Activated naive CD8-positive, alpha-beta T cell treated with anti-CD3 and anti-CD28 coated beads, Interleukin-2, amount 50 U/mL, for 24 hours (primary cell): ENCODE results near the gene CDK5.
A peak's percentile ranks its signal among the peaks of the same experiment; 100 is the strongest.

ENCODE experiments used
- ATAC-seq: fragments of 150-1000 bp; cut with Tn5 transposase; one replicate; pipeline ENCODE4 v1.10.0; 2021
- DNase-seq: peaks from one replicate; pipeline ENCODE4 v3.0.0; 2021
- H3K27ac Mint-ChIP-seq: one replicate; pipeline ENCODE4 v1.8.0; 2021; ENCODE audit warnings: mild to moderate bottlenecking, mixed read lengths
- H3K27me3 Mint-ChIP-seq: one replicate; pipeline ENCODE4 v1.8.0; 2021; ENCODE audit warnings: mixed read lengths
- H3K36me3 Mint-ChIP-seq: one replicate; pipeline ENCODE4 v1.8.0; 2021; ENCODE audit warnings: low read depth, mixed read lengths
- H3K4me1 Mint-ChIP-seq: one replicate; pipeline ENCODE4 v1.8.0; 2021; ENCODE audit warnings: mixed read lengths
- H3K4me3 Mint-ChIP-seq: one replicate; pipeline ENCODE4 v1.8.0; 2021; ENCODE audit warnings: mild to moderate bottlenecking, moderate library complexity, mixed read lengths
- H3K9me3 Mint-ChIP-seq: one replicate; pipeline ENCODE4 v1.8.0; 2021; ENCODE audit warnings: mixed read lengths

Gene CDK5

DNA sequence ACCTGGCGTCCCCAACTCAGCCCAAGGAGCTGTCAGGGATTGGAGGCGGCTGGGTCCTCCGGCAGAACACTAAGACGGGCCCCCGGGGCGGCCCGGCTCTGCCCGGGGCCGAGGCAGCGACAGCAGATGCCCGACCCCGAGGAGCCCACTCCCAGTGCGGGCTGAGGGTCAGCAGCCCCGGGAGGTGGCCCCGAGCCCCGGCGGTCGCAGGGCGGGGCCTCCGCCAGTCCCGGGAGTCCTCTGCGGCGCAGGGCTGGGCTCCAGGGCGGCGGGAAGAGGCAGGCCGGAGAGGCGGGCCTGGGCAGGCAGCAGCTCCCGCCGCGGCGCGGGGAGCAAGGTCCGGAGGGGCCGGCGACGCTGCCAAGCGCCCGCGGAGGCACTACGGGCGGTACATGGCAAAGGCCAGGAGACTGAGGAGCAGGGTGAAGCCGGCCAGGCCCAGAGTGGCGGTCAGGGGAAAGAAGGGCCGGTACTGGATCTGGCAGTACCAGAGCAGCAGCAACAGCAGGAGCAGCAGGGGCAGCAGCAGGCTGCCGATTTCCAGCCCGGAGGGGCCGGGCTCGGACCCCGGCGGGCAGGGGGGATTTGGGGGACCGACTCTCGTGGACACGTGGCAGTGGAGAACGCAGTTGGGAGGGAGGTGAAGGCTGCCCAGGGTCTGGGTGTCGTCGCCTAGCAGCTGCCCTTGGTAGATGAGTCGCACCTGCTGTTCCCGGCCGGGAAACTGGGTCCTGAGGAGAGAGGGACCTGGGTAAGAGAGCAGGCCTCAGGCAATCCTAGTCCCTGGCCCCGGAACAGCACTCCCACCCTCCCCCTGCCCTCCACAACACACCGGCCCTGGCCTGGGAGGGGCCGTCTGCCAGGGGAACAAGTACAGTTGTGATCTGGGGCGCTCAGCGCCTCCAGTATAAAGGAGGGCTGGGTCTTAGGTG, 23.7 kb upstream of the CDK5 start:
- Mint-ChIP-seq H3K27me3 (peaks cover 11% of the 10 kb centered on the region), H3K36me3 (peaks cover 5% of the 10 kb centered on the region), H3K4me3 (peak overlapping the region; percentile 96), H3K27ac (peak overlapping the region; percentile 87), H3K9me3 (no peaks in the 10 kb centered on the region), H3K4me1 (peaks cover 44% of the 10 kb centered on the region)
- ATAC-seq: no peak
- DNase-seq: no peak

DNA sequence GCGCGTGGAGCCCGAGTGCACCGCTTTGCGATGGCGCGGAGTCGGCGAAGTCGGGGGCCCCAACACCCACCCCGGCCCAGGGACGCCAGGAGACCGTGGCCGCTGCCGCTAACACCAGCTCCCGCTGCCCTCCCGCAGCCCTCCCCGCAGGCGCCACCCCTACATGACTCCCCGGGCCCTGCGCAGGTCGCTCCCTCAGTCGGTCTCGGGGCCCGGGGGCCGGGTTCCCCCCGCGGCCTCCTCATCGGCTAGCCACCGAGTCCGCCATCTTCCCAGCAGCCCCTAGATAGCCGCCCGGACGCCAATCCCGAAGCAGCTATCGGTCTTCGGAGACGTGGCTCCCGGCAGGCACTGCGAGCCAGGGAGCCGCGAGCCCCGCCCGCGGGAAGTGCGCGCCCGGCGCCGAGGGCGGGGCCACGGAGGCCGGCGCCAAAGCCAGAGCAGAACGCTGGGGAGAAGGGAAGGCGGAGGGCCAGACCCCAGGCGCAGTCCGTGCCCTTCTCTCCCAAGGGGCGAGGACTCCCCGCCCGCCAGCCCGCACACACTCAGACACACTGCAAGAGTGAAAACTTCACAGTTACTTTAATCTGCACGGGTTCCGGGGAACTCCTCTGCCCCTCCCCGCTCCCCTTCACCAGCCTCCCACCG, 22.9 kb upstream of the CDK5 start, which contains the start of gene FASTK:
Gene FASTK (minus strand): TSS at position 288 of the 648 bp plus-strand sequence. CDS start 43 bp downstream, at position 245.
- Mint-ChIP-seq H3K27me3 (peaks cover 10% of the 10 kb centered on the region), H3K27ac (peak within 1 kb of the TSS; percentile 87), H3K4me1 (peaks cover 41% of the 10 kb centered on the region), H3K9me3 (no peaks in the 10 kb centered on the region), H3K4me3 (peak within 1 kb of the TSS; percentile 96), H3K36me3 (peaks cover 6% of the 10 kb centered on the region)
- DNase-seq (peak; percentile 88), ATAC-seq (peak; percentile 81)

DNA sequence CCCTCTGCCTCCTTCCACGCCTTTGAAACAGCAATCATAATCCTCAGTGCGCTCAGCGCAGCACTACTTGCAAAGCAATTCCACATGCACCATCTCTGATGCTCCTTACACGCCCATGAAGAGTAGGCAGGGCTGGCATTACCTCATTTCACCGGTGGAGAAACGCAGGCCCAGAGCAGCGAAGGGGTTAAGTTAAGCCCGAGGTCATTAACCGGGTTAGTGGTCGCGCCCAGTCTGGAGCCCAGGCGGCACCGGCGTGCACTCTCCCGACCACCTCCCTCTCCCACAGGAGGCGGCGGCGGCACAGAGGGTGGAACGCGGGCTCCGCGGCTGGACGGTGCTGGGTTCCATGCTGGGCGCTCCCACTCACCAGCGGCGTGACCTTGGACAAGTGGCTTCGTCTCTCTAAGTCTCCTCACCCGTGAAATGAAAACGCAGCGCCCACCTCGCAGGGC, 22.4 kb upstream of the CDK5 start:
- Mint-ChIP-seq H3K27ac (peak overlapping the region; percentile 87), H3K36me3 (peaks cover 6% of the 10 kb centered on the region), H3K4me1 (peaks cover 35% of the 10 kb centered on the region), H3K9me3 (no peaks in the 10 kb centered on the region), H3K27me3 (peaks cover 5% of the 10 kb centered on the region), H3K4me3 (peak overlapping the region; percentile 96)
- DNase-seq: peak; percentile 25
- no peak for ATAC-seq

DNA sequence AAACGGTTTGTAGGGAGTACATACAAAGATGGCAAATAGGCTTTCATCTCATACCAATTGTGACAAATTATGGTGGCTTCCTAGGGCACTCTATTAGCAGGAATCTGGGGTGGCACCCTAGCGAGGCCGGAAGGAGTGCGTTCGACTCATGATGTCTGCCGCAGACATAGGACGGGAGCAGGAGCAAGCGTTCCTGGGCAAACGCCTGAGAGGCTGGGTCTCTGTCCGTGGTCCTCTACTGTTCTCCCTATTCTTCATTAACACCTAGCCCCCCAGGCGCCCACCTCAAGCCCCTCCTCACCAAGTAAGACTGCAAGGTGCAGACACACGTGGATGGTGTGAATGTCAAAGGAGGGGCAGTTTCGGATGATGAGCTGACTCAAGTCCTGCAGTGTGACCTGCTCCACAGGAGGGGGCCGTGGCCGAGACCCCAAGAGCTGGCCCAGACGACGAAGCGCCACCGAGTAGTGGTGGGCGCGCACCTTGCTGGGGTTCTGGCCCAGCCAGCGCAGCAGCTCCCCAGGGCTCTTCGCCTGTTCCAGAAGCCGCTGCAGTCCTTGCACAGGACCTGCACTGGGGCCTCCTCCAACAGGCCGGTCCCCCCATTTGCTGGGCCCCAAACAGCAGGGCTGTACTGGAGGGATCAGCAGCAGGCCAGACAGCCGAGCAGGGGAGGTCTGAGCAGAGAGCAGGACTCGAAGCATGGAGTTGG, 21.7 kb upstream of the CDK5 start:
- H3K27me3 Mint-ChIP-seq: no peaks in the 10 kb centered on the region
- no peak for ATAC-seq
- H3K27ac Mint-ChIP-seq: peak overlapping the region; percentile 87
- peaks cover 31% of the 10 kb centered on the region for H3K4me1 Mint-ChIP-seq
- H3K4me3 Mint-ChIP-seq: peak overlapping the region; percentile 96
- DNase-seq: no peak
- no peaks in the 10 kb centered on the region for H3K9me3 Mint-ChIP-seq
- H3K36me3 Mint-ChIP-seq: peaks cover 6% of the 10 kb centered on the region

DNA sequence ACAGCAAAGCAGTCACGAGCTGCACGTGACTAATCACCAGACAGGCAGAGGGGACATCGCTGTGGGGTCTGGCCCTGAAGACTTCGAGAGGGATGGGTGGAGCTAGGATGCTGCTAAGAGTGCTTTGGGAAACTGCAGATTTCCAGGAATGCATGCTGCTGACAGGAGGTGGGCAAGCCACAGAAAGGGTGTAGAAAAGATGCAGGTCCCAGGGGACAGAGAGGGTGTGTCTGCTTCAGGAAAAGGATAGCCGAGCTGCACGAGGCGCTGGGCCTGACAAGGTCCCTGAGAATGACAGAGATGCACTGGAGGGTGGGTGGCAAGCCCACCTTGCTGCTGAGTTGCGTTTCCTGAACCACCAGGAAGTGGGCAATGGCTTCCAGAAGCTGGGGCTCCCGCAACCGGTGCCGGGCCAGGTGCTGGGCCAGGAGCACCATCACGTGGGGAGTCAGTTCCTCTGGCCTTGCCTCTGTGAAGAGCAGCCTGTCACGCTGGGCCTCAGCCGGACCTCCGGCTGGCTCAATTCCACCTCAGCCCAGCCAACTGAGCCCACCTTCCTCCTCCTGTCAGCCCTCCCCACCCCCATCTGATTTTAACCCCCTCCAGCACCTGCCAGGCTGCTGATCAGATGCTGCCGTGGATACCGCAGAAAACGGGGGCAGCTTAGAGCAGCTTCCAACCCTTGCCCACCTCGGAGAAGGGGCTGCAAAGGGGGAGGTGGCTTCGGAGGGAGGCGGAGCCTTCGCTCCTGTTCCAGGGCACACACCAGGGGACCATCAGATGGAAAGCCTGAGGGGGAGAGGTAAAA, 20.7 kb upstream of the CDK5 start:
- Mint-ChIP-seq H3K27me3 (no peaks in the 10 kb centered on the region), H3K4me1 (peaks cover 28% of the 10 kb centered on the region), H3K4me3 (peak overlapping the region; percentile 96), H3K27ac (peak overlapping the region; percentile 47), H3K36me3 (peaks cover 8% of the 10 kb centered on the region), H3K9me3 (no peaks in the 10 kb centered on the region)
- DNase-seq: no peak
- no peak for ATAC-seq

DNA sequence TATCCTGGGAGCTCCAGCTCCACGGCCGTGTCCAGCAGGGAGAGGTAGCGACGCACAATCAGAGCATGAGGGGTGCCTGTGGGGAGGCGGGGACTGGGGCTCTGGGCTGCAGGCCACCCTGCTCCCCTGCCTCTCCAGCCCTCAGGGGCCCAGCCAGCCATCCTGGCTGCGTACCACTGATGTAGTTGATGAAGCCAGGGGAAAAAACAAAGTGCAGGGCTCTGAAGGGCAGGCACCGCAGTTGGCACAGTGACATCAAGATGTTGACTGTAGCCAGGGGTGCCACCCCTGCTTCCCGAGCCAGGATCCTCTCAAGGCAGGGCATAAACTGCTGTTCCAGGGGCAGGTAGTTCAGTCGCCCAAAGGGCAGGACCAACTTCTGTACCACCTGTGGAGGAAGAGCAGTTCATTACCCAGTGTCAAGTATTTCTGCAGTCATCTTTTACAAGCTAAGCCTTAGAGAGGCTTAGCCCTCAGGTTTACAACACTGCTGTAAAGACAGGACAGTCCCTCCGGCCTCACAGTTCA, 20.1 kb upstream of the CDK5 start:
- peaks cover 8% of the 10 kb centered on the region for H3K36me3 Mint-ChIP-seq
- H3K27me3 Mint-ChIP-seq: no peaks in the 10 kb centered on the region
- H3K4me3 Mint-ChIP-seq: peak overlapping the region; percentile 56
- H3K4me1 Mint-ChIP-seq: peaks cover 27% of the 10 kb centered on the region
- ATAC-seq (no peak), DNase-seq (no peak)
- no peaks in the 10 kb centered on the region for H3K9me3 Mint-ChIP-seq
- H3K27ac Mint-ChIP-seq: peak overlapping the region; percentile 47

DNA sequence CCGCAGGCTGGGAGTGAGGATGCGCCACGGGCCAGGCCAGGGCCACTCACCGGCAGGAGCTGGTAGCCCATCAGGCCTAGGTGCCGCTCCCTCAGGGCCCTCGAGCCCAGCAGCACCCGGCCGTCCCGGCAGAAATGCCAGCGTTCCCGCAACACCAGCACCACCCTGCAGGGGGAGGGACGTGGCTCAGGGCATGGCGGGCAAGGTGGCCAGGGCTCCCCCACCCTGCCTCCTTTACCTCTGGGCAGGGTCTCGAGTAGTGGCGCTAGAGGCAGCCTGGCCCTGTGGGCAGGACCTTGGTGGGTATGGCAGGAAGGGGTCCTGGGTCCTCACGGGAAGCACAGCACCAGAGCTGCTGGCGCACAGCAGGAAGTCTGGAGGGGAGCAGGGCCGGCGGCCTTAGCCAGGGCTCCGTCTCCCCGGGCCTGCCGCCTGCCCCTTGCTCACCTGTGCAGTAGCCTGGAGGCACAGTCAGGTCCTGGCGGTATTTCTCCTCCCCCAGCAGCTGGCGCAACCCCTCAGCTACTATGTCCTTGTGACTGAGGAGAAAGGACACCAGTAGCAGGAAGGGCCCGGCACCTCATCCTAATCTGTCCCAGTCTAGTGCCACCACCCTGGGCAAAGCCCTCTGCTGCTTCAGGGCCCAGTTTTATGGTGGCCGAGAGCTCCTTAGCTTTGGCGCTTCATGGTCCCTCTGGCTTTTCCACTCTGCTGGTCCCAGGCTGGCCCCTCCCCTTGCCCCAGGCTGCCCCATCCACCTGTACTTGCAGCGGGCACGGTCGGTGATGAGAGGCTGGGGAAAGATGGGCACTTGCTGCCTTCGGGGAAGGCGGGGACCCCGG, 19.4 kb upstream of the CDK5 start:
- no peak for ATAC-seq
- H3K4me1 Mint-ChIP-seq: peaks cover 25% of the 10 kb centered on the region
- no peak overlapping the region for H3K27ac Mint-ChIP-seq
- no peaks in the 10 kb centered on the region for H3K9me3 Mint-ChIP-seq
- no peaks in the 10 kb centered on the region for H3K27me3 Mint-ChIP-seq
- peaks cover 9% of the 10 kb centered on the region for H3K36me3 Mint-ChIP-seq
- no peak overlapping the region for H3K4me3 Mint-ChIP-seq
- peak; percentile 38 for DNase-seq

DNA sequence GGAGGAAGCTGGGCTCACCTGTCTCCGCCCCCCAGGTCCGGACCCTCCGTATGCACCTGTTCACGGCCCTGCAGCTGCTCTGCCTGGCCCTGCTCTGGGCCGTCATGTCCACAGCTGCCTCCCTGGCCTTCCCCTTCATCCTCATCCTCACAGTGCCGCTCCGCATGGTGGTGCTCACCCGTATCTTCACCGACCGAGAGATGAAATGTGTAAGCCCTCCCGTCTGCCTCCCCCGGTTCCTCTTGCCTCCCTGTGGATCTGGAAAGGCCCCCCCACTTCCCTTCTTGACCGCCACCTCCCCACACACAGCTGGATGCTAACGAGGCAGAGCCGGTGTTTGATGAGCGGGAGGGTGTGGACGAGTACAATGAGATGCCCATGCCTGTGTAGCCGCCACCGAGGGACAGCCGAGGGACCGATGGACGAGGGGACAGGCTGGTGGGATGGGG, 18.3 kb upstream of the CDK5 start:
- Mint-ChIP-seq H3K27me3 (no peaks in the 10 kb centered on the region), H3K9me3 (no peaks in the 10 kb centered on the region), H3K4me1 (peaks cover 20% of the 10 kb centered on the region), H3K36me3 (peaks cover 11% of the 10 kb centered on the region), H3K27ac (no peak overlapping the region), H3K4me3 (no peak overlapping the region)
- ATAC-seq (no peak), DNase-seq (no peak)

DNA sequence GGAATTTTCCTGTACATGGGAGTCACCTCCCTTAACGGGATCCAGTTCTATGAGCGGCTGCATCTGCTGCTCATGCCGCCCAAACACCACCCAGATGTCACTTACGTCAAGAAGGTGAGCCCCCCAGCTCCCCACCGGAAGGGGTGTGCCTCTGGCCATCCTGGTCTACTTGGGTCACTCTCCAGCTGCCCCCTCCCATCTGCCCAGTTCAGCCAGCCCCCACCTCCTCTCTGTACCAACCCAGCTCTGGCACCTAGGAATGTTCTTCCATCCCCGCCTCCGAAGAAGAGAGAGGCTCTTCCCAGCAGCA, 17.9 kb upstream of the CDK5 start:
- Mint-ChIP-seq H3K4me3 (no peak overlapping the region), H3K27me3 (no peaks in the 10 kb centered on the region), H3K9me3 (no peaks in the 10 kb centered on the region), H3K4me1 (peaks cover 17% of the 10 kb centered on the region), H3K36me3 (peaks cover 12% of the 10 kb centered on the region), H3K27ac (no peak overlapping the region)
- DNase-seq (no peak), ATAC-seq (no peak)

DNA sequence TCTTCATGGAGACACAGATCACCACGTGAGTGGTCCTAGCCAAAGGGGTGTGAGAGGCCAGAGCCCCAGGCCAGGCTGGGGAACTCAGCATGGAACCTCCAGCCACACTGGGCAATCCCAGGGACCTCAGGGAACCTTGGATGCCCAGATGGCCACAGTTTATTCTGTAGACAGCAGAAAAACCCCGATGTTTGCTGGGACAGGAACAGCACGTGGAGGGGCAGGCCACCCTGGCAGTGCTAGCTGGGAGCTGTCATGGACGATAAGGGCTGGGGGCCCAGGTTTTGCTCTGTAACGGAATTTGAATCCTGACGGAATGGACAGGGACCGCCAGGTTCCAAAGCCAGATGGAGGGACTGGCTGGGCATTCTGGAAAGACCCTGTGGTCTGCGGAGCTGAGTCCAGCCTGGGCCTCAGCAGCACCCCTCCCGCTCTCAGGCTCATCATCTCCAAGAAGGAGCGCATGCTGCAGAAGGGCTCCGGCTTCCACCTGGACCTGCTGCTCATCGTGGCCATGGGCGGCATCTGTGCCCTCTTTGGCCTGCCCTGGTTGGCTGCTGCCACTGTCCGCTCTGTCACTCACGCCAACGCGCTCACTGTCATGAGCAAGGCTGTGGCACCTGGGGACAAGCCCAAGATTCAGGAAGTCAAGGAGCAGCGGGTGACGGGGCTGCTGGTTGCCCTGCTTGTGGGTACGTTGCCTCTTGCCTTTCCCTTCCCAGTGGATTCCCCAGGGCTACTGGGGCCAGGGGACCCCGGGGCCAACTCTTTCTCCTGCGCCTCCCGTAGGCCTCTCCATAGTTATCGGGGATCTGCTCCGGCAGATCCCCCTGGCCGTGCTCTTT, 17.3 kb upstream of the CDK5 start:
- no peak for DNase-seq
- Mint-ChIP-seq H3K27me3 (no peaks in the 10 kb centered on the region), H3K9me3 (no peaks in the 10 kb centered on the region), H3K27ac (no peak overlapping the region), H3K4me1 (peaks cover 17% of the 10 kb centered on the region), H3K36me3 (peaks cover 13% of the 10 kb centered on the region), H3K4me3 (no peak overlapping the region)
- ATAC-seq: no peak

DNA sequence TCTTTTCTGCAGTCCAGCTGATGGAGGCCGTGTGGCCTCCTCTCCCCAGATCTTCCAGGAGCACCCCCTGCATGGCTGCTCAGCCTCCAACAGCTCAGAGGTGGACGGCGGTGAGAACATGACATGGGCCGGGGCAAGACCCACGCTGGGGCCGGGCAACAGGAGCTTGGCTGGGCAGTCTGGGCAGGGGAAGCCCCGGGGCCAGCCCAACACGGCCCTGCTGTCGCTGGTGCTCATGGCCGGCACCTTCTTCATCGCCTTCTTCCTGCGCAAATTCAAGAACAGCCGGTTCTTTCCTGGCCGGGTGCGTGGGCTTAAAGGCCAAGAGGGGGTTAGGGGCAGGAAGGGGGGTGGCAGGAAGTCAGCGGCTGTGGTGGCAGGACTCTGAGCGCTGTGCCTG, 16.3 kb upstream of the CDK5 start:
- Mint-ChIP-seq H3K27ac (no peak overlapping the region), H3K36me3 (peaks cover 11% of the 10 kb centered on the region), H3K27me3 (no peaks in the 10 kb centered on the region), H3K4me1 (peaks cover 10% of the 10 kb centered on the region), H3K9me3 (no peaks in the 10 kb centered on the region), H3K4me3 (no peak overlapping the region)
- no peak for ATAC-seq
- no peak for DNase-seq

DNA sequence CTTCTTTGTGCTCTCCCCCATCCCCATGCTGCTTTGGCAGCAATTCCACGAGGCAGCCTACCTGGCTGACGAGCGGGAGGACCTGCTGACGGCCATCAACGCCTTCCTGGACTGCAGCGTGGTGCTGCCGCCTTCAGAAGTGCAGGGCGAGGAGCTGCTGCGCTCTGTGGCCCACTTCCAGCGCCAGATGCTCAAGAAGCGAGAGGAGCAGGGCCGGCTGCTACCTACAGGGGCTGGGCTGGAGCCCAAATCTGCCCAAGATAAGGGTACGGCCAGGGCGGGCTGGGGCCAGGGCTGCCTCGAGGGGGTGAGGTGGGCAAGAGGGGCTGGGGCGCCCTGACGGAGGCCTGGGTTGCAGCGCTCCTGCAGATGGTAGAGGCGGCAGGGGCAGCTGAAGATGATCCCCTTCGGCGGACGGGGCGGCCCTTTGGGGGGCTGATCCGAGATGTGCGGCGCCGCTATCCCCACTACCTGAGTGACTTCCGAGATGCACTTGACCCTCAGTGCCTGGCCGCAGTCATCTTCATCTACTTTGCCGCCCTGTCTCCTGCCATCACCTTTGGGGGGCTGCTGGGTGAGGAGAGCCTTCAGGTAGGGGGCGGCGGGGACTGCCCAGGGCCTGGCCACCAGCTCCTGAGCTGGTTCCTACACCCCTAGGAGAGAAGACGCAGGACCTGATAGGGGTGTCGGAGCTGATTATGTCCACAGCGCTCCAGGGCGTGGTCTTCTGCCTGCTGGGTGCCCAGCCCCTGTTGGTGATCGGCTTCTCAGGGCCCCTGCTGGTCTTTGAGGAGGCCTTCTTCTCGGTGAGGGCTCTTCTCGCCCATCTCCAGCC, 13.6 kb upstream of the CDK5 start:
- H3K4me3 Mint-ChIP-seq: no peak overlapping the region
- peaks cover 11% of the 10 kb centered on the region for H3K36me3 Mint-ChIP-seq

More for the DNA sequence above, 13.6 kb upstream of the CDK5 start:
- no peaks in the 10 kb centered on the region for H3K4me1 Mint-ChIP-seq
- DNase-seq: no peak
- H3K27me3 Mint-ChIP-seq: no peaks in the 10 kb centered on the region
- no peak for ATAC-seq
- H3K9me3 Mint-ChIP-seq: no peaks in the 10 kb centered on the region
- H3K27ac Mint-ChIP-seq: no peak overlapping the region
